GM21381 (cell line): ENCODE data around the gene PIKFYVE.
A peak's percentile ranks its signal among the peaks of the same experiment; 100 is the strongest.
"Not testable (repeated sequence)": the region's sequence is repeated elsewhere in the genome, so short reads cannot be mapped to it uniquely, and the experiment has no call there.

Source experiments
- ATAC-seq: cut with Tn5 transposase; IDR thresholded peaks from one replicate; pipeline ENCODE4 v1.9.1; 2021; ENCODE audit warnings: mild to moderate bottlenecking, moderate library complexity; ENCODE audit not compliant: unreplicated experiment

PIKFYVE gene

GRCh38 chr2:208265801-208266552 is at the start of gene PIKFYVE:
Gene PIKFYVE (plus strand): TSS chr2:208266255. CDS start chr2:208271520, 5,265 bp downstream.
- peak; percentile 77 for ATAC-seq

- not testable (repeated sequence) for ATAC-seq
Measured at GRCh38 chr2:208221873-208222272, 44.2 kb upstream of the PIKFYVE start.

GRCh38 chr2:208222351-208222750 is 43.7 kb upstream of the PIKFYVE start:
- ATAC-seq, result no peak

- ATAC-seq, result no peak
Measured at GRCh38 chr2:208224802-208225201, 41.3 kb upstream of the PIKFYVE start.

- no peak for ATAC-seq
Measured at GRCh38 chr2:208227581-208228232, 38.3 kb upstream of the PIKFYVE start.

GRCh38 chr2:208228476-208228875 is 37.6 kb upstream of the PIKFYVE start:
- ATAC-seq, result no peak

GRCh38 chr2:208234786-208235185 is 31.3 kb upstream of the PIKFYVE start:
- ATAC-seq, result no peak

- ATAC-seq, result no peak
Measured at GRCh38 chr2:208235860-208236259, 30.2 kb upstream of the PIKFYVE start.

- no peak for ATAC-seq
Measured at GRCh38 chr2:208239770-208240493, 26.1 kb upstream of the PIKFYVE start.

GRCh38 chr2:208240619-208241209 is 25.3 kb upstream of the PIKFYVE start:
- ATAC-seq, result no peak

GRCh38 chr2:208244422-208244821 is 21.6 kb upstream of the PIKFYVE start:
- ATAC-seq, result no peak

GRCh38 chr2:208245746-208246145 is 20.3 kb upstream of the PIKFYVE start:
- ATAC-seq, result no peak

- no peak for ATAC-seq
Measured at GRCh38 chr2:208248601-208249000, 17.5 kb upstream of the PIKFYVE start.

GRCh38 chr2:208249296-208249695 is 16.8 kb upstream of the PIKFYVE start:
- no peak for ATAC-seq

- ATAC-seq, result no peak
Measured at GRCh38 chr2:208250388-208250787, 15.7 kb upstream of the PIKFYVE start.

GRCh38 chr2:208251098-208251497 is 15.0 kb upstream of the PIKFYVE start:
- ATAC-seq, result no peak

- ATAC-seq, result no peak
Measured at GRCh38 chr2:208252716-208253492, 13.2 kb upstream of the PIKFYVE start.

- no peak for ATAC-seq
Measured at GRCh38 chr2:208253600-208254117, 12.4 kb upstream of the PIKFYVE start.

- ATAC-seq, result peak; percentile 72
Measured at GRCh38 chr2:208254118-208254870, 11.8 kb upstream of the PIKFYVE start.
